ENCODE measurements around the gene ROPN1L. TPM values are rescaled to one million over a fixed set of nuclear protein-coding genes. Genes with fewer than 3 reads are reported as not detected.
A peak's percentile ranks its signal among the peaks of the same experiment; 100 is the strongest.

The ROPN1L gene
- polyA plus RNA-seq, 1 donor: not detected

GRCh38 chr5:10427978-10428377 lies 13.7 kb upstream of the ROPN1L start:
- DNase-seq (ENCODE audit: low read depth): no peak

- no peak for DNase-seq (ENCODE audit: low read depth)
Observed at GRCh38 chr5:10431415-10431814, 10.3 kb upstream of the ROPN1L start.

GRCh38 chr5:10432059-10433008 lies 9.3 kb upstream of the ROPN1L start:
- DNase-seq (ENCODE audit: low read depth): no peak

- no peak for DNase-seq (ENCODE audit: low read depth)
Observed at GRCh38 chr5:10434392-10434791, 7.3 kb upstream of the ROPN1L start.

GRCh38 chr5:10438301-10438700 lies 3.4 kb upstream of the ROPN1L start:
- DNase-seq (ENCODE audit: low read depth): no peak

GRCh38 chr5:10439692-10440091 lies 2.0 kb upstream of the ROPN1L start:
- DNase-seq (ENCODE audit: low read depth): no peak

GRCh38 chr5:10440367-10440990 lies 1.2 kb upstream of the ROPN1L start:
- no peak for DNase-seq (ENCODE audit: low read depth)

- DNase-seq (ENCODE audit: low read depth): no peak
Observed at GRCh38 chr5:10441992-10442435, 335 bp downstream of the ROPN1L start.

- no peak for DNase-seq (ENCODE audit: low read depth)
Observed at GRCh38 chr5:10442576-10442975, 897 bp downstream of the ROPN1L start.

GRCh38 chr5:10445352-10445751 lies 3.7 kb downstream of the ROPN1L start:
- DNase-seq (ENCODE audit: low read depth): no peak

- no peak for DNase-seq (ENCODE audit: low read depth)
Observed at GRCh38 chr5:10446490-10446889, 4.8 kb downstream of the ROPN1L start.

- no peak for DNase-seq (ENCODE audit: low read depth)
Observed at GRCh38 chr5:10447041-10447440, 5.4 kb downstream of the ROPN1L start.

GRCh38 chr5:10448754-10449360 lies 7.2 kb downstream of the ROPN1L start:
- DNase-seq (ENCODE audit: low read depth): no peak

GRCh38 chr5:10451137-10451824 lies 9.6 kb downstream of the ROPN1L start:
- DNase-seq (ENCODE audit: low read depth): no peak

- peak; percentile 63 for DNase-seq (ENCODE audit: low read depth)
Observed at GRCh38 chr5:10452768-10453331, 11.2 kb downstream of the ROPN1L start.

- DNase-seq (ENCODE audit: low read depth): no peak
Observed at GRCh38 chr5:10453545-10453944, 11.9 kb downstream of the ROPN1L start.

- no peak for DNase-seq (ENCODE audit: low read depth)
Observed at GRCh38 chr5:10454591-10455276, 13.1 kb downstream of the ROPN1L start.

GRCh38 chr5:10455277-10455670 lies 13.6 kb downstream of the ROPN1L start:
- no peak for DNase-seq (ENCODE audit: low read depth)

- no peak for DNase-seq (ENCODE audit: low read depth)
Observed at GRCh38 chr5:10456583-10457420, 15.1 kb downstream of the ROPN1L start.
